Stimulated activated memory B cell treated with anti-CD40 and anti-IgM and Interleukin-4, amounts not matched to agents 10 μg/mL and 1 μg/mL and 100 μg/mL, for 72 hours (primary cell): ENCODE measurements around the gene GFPT1.
A peak's percentile ranks its signal among the peaks of the same experiment; 100 is the strongest.
"Not testable (repeated sequence)": the region's sequence is repeated elsewhere in the genome, so short reads cannot be mapped to it uniquely, and the experiment has no call there.

Experiments used
- ATAC-seq: fragments of 150-1000 bp; cut with Tn5 transposase; 2 replicates; pipeline ENCODE4 v1.10.0; 2021
- H3K27ac Mint-ChIP-seq: one replicate; pipeline ENCODE4 v1.8.0; 2022; ENCODE audit warnings: mild to moderate bottlenecking, mixed read lengths
- H3K27me3 Mint-ChIP-seq: one replicate; pipeline ENCODE4 v1.8.0; 2022; ENCODE audit warnings: mixed read lengths
- H3K36me3 Mint-ChIP-seq: one replicate; pipeline ENCODE4 v1.8.0; 2022; ENCODE audit warnings: mixed read lengths
- H3K4me1 Mint-ChIP-seq: one replicate; pipeline ENCODE4 v1.8.0; 2022; ENCODE audit warnings: mixed read lengths
- H3K4me3 Mint-ChIP-seq: one replicate; pipeline ENCODE4 v1.8.0; 2022; ENCODE audit warnings: mild to moderate bottlenecking, moderate library complexity, mixed read lengths
- H3K9me3 Mint-ChIP-seq: one replicate; pipeline ENCODE4 v1.8.0; 2022; ENCODE audit warnings: mixed read lengths

GFPT1 gene

DNA sequence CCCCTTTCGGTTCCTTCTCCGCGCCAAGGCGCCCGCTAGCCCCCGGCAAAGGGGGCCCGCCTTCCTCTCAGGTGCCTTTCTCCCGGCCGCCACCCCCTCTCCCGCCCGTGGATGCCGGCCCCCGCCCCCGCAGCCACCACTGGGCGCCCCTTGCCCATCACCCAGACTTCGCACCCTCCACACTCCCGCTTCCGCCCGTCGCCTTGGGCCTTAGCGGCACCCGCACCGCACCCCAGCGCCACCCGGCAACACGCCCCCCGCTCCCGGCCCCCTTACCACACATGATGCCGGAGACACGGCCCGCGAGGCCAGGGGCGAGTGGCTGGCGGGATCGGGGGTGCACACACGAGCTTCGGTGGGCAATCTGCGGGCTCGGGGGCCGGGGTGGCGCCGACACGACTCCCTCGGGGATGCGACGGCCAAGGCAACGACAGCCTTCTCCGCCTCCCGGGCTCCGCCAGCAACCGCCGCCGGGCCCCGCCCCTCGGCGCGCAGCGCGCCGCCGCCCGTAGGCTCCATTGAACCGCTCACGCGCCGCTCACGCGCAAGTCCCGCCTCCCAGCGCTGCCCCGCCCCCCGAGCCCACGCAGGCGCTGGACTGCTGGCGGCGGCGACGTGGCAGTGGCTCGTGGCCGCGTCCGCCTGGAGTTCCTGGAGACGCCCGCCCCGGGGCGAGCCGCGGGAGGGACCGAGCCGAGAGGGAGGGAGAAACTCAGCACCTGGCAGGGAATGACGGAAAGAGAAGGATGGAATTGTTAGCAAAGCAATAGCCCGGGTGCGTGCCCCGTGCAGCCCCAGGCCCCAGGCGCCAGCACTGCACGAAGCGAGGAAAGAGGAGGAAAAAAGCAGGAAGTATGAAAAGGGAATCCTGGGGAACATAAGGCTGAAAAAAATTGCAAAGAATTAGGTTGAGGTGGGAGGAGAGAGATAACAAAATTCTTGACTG lies at the start of gene GFPT1:
TSS of gene GFPT1 (minus strand) at position 439 of the 946 bp plus-strand sequence. CDS start at position 283, 156 bp downstream.
- Mint-ChIP-seq H3K27me3 (no peaks in the 10 kb centered on the region), H3K4me1 (peaks cover 39% of the 10 kb centered on the region), H3K36me3 (peaks cover 9% of the 10 kb centered on the region), H3K4me3 (peak within 1 kb of the TSS; percentile 85), H3K27ac (peak within 1 kb of the TSS; percentile 85), H3K9me3 (no peaks in the 10 kb centered on the region)
- ATAC-seq, result peak; percentile 98

DNA sequence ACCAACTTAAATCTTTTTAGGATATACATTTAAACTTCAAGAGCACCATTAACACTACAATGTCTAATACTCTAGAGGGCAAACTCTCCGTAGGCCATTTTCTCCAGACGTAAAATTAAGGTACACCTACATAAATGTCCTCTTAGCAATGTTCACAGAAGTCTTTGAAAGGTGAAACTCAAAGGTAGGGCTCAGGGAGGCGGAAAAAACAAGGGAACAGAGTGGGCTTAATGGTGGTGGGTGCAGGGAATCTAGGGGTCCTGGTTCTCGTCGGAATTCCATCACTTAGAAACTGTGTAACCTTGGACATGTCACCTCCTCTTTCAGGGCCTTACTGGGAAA lies 49.5 kb upstream of the GFPT1 start:
- peak overlapping the region; percentile 91 for H3K4me3 Mint-ChIP-seq
- peak overlapping the region; percentile 98 for H3K27ac Mint-ChIP-seq
- H3K36me3 Mint-ChIP-seq, result no peaks in the 10 kb centered on the region
- H3K9me3 Mint-ChIP-seq, result no peaks in the 10 kb centered on the region
- ATAC-seq, result peak; percentile 2
- no peaks in the 10 kb centered on the region for H3K27me3 Mint-ChIP-seq
- peaks cover 31% of the 10 kb centered on the region for H3K4me1 Mint-ChIP-seq

DNA sequence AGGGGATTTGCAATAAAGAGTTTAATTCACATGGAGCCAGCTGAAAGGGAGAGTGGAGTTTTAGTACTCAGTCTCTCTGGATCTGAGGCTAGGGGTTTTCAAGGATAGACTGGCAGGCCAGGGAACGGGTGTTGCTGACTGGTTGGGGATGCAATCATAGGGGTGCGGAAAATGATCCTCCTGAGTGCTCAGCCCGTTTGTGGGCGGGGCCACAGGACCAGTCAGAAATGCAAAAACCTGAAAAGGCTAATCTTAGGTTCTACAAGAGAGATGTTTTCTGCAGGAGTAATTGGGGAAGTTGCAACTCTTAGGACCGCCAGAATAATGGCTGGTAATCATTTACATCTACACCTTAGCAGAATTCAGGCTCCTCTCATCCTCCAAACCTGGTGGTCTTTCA lies 47.7 kb upstream of the GFPT1 start:
- no peaks in the 10 kb centered on the region for H3K27me3 Mint-ChIP-seq
- H3K27ac Mint-ChIP-seq, result no peak overlapping the region
- peaks cover 31% of the 10 kb centered on the region for H3K4me1 Mint-ChIP-seq
- peak overlapping the region; percentile 43 for H3K4me3 Mint-ChIP-seq
- no peak for ATAC-seq
- H3K9me3 Mint-ChIP-seq, result no peaks in the 10 kb centered on the region
- no peaks in the 10 kb centered on the region for H3K36me3 Mint-ChIP-seq

DNA sequence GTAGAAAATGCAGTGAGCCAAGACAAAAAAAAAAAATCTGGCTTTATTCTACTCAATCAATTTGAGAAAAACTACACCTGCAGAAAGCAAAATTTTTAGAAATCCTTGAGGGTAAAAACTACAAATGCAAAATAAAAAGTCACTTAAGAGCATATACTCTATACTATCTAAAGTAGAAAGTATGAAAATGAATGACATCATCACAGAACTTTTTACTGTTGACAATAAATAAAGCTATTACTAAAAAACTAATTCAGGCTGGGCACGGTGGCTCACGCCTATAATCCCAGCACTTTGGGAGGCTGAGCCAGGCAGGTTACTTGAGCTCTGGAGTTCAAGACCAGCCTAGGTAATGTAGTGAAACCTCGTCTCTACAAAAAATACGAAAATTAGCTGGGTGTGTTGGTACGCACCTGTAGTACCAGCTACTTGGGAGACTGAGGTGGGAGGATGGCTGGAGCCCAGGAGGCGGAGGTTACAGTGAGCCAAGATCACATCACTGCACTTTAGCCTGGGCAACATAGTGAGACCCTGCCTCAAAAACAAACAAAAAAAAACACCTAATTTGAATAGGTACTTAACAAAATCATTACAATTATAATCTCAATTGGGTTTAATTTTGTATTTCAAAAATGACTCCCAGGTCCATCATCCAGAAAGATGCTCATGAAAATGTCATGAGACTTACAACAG lies 42.6 kb upstream of the GFPT1 start:
- Mint-ChIP-seq H3K9me3 (no peaks in the 10 kb centered on the region), H3K27ac (no peak overlapping the region), H3K27me3 (no peaks in the 10 kb centered on the region), H3K4me3 (no peak overlapping the region), H3K36me3 (peaks cover 11% of the 10 kb centered on the region), H3K4me1 (peaks cover 10% of the 10 kb centered on the region)
- ATAC-seq, result no peak

DNA sequence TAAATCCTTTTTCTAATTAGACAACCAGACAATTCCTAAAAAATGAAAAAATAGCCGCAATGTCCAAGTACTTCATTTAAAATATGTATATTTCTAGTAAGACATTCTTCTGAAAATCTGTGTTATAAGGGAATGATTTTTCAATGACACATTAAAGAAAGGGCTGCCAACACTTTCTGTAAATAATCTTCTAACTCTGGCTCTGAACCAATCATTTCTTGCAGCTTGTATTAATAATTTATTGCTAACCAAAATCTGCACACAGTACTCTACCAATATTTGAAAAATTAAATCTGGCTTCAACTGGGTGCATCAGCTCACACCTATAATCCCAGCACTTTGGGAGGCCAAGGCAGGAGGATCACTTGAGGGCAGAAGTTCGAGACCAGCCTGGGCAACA lies 42.0 kb upstream of the GFPT1 start:
- no peak for ATAC-seq
- Mint-ChIP-seq H3K27ac (no peak overlapping the region), H3K36me3 (peaks cover 11% of the 10 kb centered on the region), H3K4me3 (no peak overlapping the region), H3K4me1 (peaks cover 4% of the 10 kb centered on the region), H3K9me3 (no peaks in the 10 kb centered on the region), H3K27me3 (no peaks in the 10 kb centered on the region)

DNA sequence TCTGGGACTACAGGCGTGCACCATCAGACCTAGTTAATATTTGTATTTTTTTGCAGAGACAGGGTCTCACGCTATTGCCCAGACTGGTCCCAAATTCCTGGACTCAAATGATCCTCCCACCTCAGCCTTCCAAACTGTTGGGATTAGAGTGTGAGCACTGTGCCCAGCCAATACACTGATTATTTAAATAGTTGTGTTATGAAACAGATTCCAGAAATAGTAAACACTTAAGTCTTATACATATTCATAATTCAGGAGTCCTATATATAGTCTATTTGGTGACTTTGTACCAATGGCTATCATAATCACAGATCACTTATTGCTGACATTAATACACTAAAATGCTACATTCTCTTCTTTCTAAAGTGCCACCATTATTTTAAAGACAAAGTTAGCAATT lies 37.4 kb upstream of the GFPT1 start:
- no peak overlapping the region for H3K4me3 Mint-ChIP-seq
- H3K36me3 Mint-ChIP-seq, result peaks cover 33% of the 10 kb centered on the region
- ATAC-seq, result no peak
- peaks cover 4% of the 10 kb centered on the region for H3K4me1 Mint-ChIP-seq
- no peaks in the 10 kb centered on the region for H3K27me3 Mint-ChIP-seq
- H3K9me3 Mint-ChIP-seq, result no peaks in the 10 kb centered on the region
- no peak overlapping the region for H3K27ac Mint-ChIP-seq

DNA sequence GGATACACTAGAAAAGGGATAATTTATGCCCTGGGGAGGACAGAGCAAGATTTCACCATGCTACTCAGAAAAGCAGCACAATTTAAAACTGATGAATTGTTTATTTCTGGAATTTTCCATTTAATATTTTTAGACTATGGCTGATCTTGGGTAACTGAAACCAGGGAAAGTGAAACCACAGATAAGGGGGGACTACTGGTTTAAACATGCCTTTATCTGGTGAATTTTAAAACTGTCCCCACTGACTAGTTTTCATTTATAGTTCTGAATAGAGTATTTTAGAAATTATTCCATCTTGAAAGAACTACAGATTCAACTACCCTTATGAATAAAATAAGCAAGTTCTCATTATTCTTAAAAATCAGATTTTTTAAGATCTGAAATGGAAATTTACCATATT lies 35.2 kb upstream of the GFPT1 start:
- H3K27me3 Mint-ChIP-seq, result no peaks in the 10 kb centered on the region
- no peaks in the 10 kb centered on the region for H3K9me3 Mint-ChIP-seq
- H3K27ac Mint-ChIP-seq, result no peak overlapping the region
- H3K4me3 Mint-ChIP-seq, result no peak overlapping the region
- no peak for ATAC-seq
- peaks cover 49% of the 10 kb centered on the region for H3K36me3 Mint-ChIP-seq
- H3K4me1 Mint-ChIP-seq, result peaks cover 4% of the 10 kb centered on the region

DNA sequence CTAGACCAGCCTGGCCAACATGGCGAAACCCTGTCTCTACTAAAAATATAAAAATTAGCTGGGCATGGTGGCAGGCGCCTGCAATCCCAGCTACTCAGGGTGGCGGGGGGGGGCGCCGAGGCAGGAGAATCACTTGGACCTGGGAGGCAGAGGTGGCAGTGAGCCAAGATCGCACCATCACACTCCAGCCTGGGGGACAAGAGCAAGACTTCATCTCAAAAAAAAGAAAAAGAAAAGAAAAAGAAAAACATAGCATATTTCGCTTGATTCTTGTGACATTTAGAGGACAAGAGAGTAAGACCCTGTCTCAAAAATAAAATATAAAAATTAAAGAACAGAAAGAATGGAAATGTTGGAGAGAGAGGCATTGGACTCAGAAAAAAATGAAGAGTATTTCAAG lies 32.1 kb upstream of the GFPT1 start:
- H3K27me3 Mint-ChIP-seq, H3K4me3 Mint-ChIP-seq, H3K9me3 Mint-ChIP-seq, H3K27ac Mint-ChIP-seq, H3K4me1 Mint-ChIP-seq, ATAC-seq: not testable (repeated sequence)
- peaks cover 51% of the 10 kb centered on the region for H3K36me3 Mint-ChIP-seq

DNA sequence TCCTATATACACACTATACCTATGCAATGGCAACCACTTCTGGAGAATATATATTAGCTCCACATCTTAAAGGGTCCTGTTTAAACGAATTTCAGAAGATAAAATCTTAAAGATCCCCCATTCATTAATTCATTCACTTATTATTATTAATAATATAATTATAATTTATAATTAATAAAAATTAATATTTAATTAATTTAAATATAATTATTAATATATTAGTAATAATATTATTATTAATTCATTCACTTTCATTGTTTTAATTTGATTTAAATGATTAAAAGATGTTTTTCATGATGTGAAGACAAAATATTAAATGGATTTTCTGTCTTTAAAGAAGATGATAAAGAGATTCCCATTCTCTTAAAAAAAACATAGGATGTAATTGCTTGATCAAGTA lies 29.1 kb upstream of the GFPT1 start:
- Mint-ChIP-seq H3K4me1 (no peaks in the 10 kb centered on the region), H3K4me3 (no peak overlapping the region), H3K27me3 (no peaks in the 10 kb centered on the region), H3K36me3 (peaks cover 49% of the 10 kb centered on the region), H3K9me3 (no peaks in the 10 kb centered on the region), H3K27ac (no peak overlapping the region)
- no peak for ATAC-seq

DNA sequence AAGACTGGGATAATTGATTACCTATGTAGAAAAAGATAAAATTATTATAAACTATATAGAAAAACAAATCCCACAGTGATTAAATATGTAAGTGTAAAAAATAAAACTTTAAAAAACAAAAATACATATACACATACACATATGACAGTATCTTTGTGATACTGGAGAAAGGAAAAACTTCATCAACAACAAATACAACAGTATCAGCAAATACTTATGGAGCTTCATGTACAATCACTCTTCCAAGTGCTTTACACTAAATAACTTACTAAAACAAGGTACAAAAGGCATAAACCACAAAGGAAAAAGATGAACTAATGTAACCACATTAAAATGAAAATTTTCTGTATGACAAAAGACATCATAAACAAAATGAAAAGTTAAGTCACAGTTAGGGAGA lies 24.1 kb upstream of the GFPT1 start:
- Mint-ChIP-seq H3K4me1 (no peaks in the 10 kb centered on the region), H3K4me3 (no peak overlapping the region), H3K9me3 (no peaks in the 10 kb centered on the region), H3K27ac (no peak overlapping the region), H3K27me3 (no peaks in the 10 kb centered on the region), H3K36me3 (peaks cover 32% of the 10 kb centered on the region)
- ATAC-seq, result no peak

DNA sequence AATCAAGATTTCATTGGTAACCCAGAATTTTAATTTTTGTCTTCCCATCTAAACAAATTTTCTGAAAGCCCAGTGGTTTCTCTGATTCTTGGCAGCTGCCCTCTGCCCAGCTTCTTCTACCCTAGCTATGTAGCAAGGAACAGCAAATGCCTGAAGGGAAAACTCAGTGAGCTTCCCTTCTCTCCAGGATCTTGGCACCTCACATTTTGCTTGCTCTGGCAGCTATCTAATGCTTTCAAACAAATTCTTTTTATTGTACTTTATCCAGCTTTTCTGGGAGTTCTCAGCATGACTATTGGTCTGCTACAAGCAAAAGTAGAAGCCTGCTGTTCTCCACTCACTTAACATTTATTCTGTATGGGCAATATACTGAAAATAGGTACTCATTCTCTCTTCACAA lies 18.3 kb upstream of the GFPT1 start:
- Mint-ChIP-seq H3K36me3 (peaks cover 53% of the 10 kb centered on the region), H3K9me3 (no peaks in the 10 kb centered on the region), H3K27me3 (no peaks in the 10 kb centered on the region), H3K27ac (no peak overlapping the region), H3K4me1 (no peaks in the 10 kb centered on the region), H3K4me3 (no peak overlapping the region)
- ATAC-seq, result no peak

DNA sequence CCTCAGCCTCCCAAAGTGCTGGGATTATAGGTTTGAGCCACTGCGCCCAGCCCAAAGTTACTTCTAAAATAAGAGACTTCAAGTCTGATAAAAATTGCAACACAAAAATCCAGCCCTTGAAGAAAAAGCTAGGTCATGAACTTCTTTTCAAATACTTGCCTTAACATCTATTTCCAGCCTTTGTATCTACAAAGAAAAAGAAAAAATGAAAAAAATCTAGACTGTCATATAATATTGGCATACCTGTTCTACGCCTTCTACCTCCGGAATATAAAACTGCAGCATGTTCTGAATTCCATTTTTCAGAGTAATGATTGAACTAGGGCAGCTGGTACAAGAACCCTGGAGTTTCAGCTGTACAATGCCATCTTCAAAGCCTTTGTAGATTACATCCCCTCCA lies 13.1 kb upstream of the GFPT1 start:
- peaks cover 44% of the 10 kb centered on the region for H3K36me3 Mint-ChIP-seq
- H3K27me3 Mint-ChIP-seq, result no peaks in the 10 kb centered on the region
- H3K4me3 Mint-ChIP-seq, result no peak overlapping the region
- no peak for ATAC-seq
- H3K27ac Mint-ChIP-seq, result no peak overlapping the region
- H3K4me1 Mint-ChIP-seq, result no peaks in the 10 kb centered on the region
- no peaks in the 10 kb centered on the region for H3K9me3 Mint-ChIP-seq

DNA sequence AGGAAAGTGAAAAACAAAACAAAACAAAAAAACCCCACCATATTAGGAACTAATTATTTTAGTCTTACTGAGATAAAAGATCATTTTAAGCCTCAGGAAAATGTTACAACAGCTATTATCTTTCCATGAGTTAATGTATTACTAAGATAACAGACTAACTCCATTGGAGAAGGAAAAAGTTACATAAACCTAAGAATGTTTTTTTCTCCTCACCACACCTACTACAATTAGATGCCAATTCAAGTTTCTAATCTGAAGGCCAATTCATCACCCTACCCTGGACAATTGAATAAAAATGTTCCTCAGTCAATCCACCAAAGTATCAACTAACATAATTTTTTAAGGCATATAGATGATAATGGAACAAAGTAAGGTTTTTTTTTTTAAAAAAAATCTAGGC lies 10.2 kb upstream of the GFPT1 start:
- ATAC-seq, result no peak
- Mint-ChIP-seq H3K27ac (no peak overlapping the region), H3K9me3 (no peaks in the 10 kb centered on the region), H3K27me3 (no peaks in the 10 kb centered on the region), H3K4me1 (peaks cover 7% of the 10 kb centered on the region), H3K4me3 (no peak overlapping the region), H3K36me3 (peaks cover 40% of the 10 kb centered on the region)

DNA sequence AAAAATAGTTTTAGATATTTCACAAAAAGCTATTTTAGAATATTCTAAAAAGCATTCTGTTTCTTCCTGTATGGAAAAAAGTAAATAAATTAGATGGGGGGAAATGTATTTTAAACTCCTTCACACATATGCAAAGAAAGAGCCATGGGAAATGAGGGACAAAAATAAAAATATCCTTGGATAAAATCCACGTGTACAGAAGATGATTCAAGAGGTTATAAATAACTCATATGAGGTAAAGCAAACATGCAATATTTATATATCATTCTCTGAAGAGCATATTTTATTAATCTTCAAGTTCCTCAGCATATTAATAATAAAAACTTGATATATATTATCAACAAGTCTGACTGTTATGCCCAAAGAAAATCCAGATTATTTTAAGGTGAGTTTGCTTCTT lies 8.8 kb upstream of the GFPT1 start:
- no peak for ATAC-seq
- Mint-ChIP-seq H3K4me1 (peaks cover 7% of the 10 kb centered on the region), H3K4me3 (no peak overlapping the region), H3K27ac (no peak overlapping the region), H3K9me3 (no peaks in the 10 kb centered on the region), H3K36me3 (peaks cover 36% of the 10 kb centered on the region), H3K27me3 (no peaks in the 10 kb centered on the region)

DNA sequence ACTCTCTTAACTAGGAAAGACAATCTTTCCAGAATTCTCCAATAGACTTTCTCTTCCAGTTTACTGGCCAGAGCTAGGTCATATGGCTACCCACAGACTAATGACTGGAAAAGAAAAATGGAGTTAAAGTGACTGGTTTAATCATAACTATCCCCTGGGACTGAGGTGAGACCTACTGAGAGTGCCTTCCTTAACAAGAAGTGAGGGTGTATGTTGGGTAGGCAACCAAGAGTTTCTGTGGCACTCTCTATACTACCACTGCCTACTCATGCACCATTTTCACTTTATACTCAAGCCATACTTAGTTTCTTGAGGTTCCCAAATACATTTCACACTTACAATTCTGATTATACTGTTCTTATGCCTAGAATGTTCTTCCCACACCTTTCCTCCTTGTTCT lies 6.9 kb upstream of the GFPT1 start:
- ATAC-seq, result peak; percentile 67
- peaks cover 30% of the 10 kb centered on the region for H3K36me3 Mint-ChIP-seq
- peaks cover 7% of the 10 kb centered on the region for H3K4me1 Mint-ChIP-seq
- H3K4me3 Mint-ChIP-seq, result no peak overlapping the region
- no peaks in the 10 kb centered on the region for H3K27me3 Mint-ChIP-seq
- no peaks in the 10 kb centered on the region for H3K9me3 Mint-ChIP-seq
- no peak overlapping the region for H3K27ac Mint-ChIP-seq

DNA sequence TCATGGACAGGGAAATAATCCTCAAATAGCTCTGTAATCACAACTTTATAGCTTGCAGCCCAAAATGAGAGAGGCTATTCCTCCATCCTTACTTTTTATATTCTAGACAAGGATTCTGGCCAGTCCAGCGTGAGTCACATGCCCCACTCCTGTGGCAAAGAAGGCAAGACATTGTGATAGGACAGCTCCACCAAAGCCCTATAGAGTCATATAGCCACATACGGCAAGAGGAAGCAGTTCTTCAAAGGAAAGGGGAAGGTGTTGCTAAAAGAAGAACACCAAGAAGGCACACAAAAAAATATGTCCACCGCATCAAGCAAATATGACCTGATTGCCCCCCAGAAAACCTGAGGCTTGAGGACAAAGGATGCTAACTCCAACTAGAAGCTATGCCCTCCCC lies 3.4 kb upstream of the GFPT1 start:
- H3K36me3 Mint-ChIP-seq, result peaks cover 18% of the 10 kb centered on the region
- ATAC-seq, result no peak
- H3K27ac Mint-ChIP-seq, result no peak overlapping the region
- no peak overlapping the region for H3K4me3 Mint-ChIP-seq
- no peaks in the 10 kb centered on the region for H3K27me3 Mint-ChIP-seq
- H3K4me1 Mint-ChIP-seq, result peaks cover 31% of the 10 kb centered on the region
- no peaks in the 10 kb centered on the region for H3K9me3 Mint-ChIP-seq
